Measurements from ENCODE around the gene GPR137B. TPM values are rescaled to one million over a fixed set of nuclear protein-coding genes. Genes with fewer than 3 reads are reported as not detected.

Gene GPR137B
- total RNA-seq, 1 donor from 2014 or later = 7.7 TPM

- Mint-ChIP-seq H3K27ac (no peak overlapping the region), H3K36me3 (ENCODE audit: low read depth) (no peaks in the 10 kb centered on the region), H3K9me3 (peaks cover 7% of the 10 kb centered on the region), H3K27me3 (peaks cover 15% of the 10 kb centered on the region), H3K4me1 (peaks cover 24% of the 10 kb centered on the region), H3K4me3 (no peak overlapping the region)
- intact Hi-C loops (cut with micrococcal nuclease) = loop anchor here (5.0 kb wide), 1 partner anchor 92 kb away; no protein-coding TSS in a partner anchor
- no peak for DNase-seq
Observed at GRCh38 chr1:236124965-236125364, 17.4 kb upstream of the GPR137B start.

DNA sequence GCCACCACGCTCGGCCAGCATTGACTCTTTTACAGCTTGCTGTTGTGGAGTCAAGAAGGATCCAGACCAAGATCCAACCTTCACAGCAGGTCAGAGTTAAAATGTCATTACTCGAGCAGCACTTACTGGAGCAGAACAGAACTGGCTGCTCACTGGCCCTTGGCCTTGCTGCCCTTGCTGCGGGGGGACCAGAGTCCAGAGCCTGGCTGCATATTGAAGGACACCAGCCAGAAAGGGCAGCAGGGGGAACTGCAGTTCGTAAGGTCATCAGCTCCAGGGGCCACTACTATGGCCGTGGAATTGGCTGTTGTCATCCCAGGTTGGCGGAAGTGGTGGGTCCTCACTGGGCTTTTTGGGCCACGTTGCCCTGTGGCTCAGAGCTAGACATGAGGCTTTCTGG lies 15.3 kb upstream of the GPR137B start:
- H3K9me3 Mint-ChIP-seq = peaks cover 5% of the 10 kb centered on the region
- H3K4me3 Mint-ChIP-seq = no peak overlapping the region
- no peak for DNase-seq
- H3K27me3 Mint-ChIP-seq = peaks cover 24% of the 10 kb centered on the region
- intact Hi-C loops (cut with micrococcal nuclease) = no loop called here
- no peaks in the 10 kb centered on the region for H3K36me3 Mint-ChIP-seq (ENCODE audit: low read depth)
- no peak overlapping the region for H3K27ac Mint-ChIP-seq
- H3K4me1 Mint-ChIP-seq = peaks cover 5% of the 10 kb centered on the region

GRCh38 chr1:236128646-236129178 lies 13.6 kb upstream of the GPR137B start:
- intact Hi-C loops (cut with micrococcal nuclease) = no loop called here
- no peak for DNase-seq
- Mint-ChIP-seq H3K9me3 (no peaks in the 10 kb centered on the region), H3K4me3 (no peak overlapping the region), H3K27ac (no peak overlapping the region), H3K36me3 (ENCODE audit: low read depth) (no peaks in the 10 kb centered on the region), H3K4me1 (no peaks in the 10 kb centered on the region), H3K27me3 (peaks cover 33% of the 10 kb centered on the region)

- Mint-ChIP-seq H3K27ac (no peak overlapping the region), H3K4me1 (no peaks in the 10 kb centered on the region), H3K36me3 (ENCODE audit: low read depth) (no peaks in the 10 kb centered on the region), H3K4me3 (no peak overlapping the region), H3K27me3 (peaks cover 35% of the 10 kb centered on the region), H3K9me3 (no peaks in the 10 kb centered on the region)
- intact Hi-C loops (cut with micrococcal nuclease) = no loop called here
- no peak for DNase-seq
Observed at GRCh38 chr1:236129306-236129705, 13.0 kb upstream of the GPR137B start.

DNA sequence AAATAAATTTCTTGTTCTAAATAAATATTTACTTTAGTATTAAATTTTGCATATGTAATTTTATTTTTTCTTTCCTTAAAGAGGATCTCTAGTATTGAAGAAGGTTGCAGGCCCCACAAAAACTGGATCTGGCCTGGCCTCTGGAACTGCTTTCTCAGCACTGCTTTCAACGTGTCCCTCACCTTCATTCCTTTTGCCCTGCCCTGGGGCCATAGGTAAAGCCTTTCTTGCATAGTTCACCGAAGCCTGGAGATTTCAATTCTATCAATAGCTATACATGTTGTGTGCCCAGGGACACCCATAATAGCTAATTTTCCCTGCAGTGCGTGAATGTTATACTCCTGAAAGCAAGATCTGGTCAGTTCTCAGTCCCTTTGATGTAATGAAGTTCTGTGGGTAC lies 12.0 kb upstream of the GPR137B start:
- Mint-ChIP-seq H3K27ac (no peak overlapping the region), H3K9me3 (no peaks in the 10 kb centered on the region), H3K36me3 (ENCODE audit: low read depth) (no peaks in the 10 kb centered on the region), H3K4me3 (no peak overlapping the region), H3K4me1 (no peaks in the 10 kb centered on the region), H3K27me3 (peaks cover 42% of the 10 kb centered on the region)
- intact Hi-C loops (cut with micrococcal nuclease) = no loop called here
- DNase-seq = no peak

DNA sequence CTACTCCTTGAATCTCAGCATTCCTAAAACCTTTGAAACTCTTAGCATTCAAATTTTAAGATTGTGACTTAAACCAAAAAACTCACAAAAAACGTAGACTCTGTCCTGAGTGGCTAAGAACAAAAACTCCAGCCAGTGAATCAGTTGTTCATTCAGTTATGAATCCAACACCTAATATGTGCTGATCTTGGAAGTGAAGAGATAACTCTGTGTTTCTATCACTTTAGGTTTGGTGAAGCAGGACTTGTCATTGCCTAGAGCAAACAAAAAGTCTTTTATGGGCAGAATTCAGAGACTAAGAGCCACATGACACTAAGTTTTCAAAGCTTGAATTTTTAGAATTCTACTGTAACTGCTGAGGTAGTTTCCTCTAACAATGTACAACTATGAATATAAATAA lies 10.4 kb upstream of the GPR137B start:
- Mint-ChIP-seq H3K27ac (no peak overlapping the region), H3K27me3 (peaks cover 46% of the 10 kb centered on the region), H3K36me3 (ENCODE audit: low read depth) (no peaks in the 10 kb centered on the region), H3K4me1 (no peaks in the 10 kb centered on the region), H3K4me3 (no peak overlapping the region), H3K9me3 (no peaks in the 10 kb centered on the region)
- DNase-seq = no peak
- intact Hi-C loops (cut with micrococcal nuclease) = no loop called here

DNA sequence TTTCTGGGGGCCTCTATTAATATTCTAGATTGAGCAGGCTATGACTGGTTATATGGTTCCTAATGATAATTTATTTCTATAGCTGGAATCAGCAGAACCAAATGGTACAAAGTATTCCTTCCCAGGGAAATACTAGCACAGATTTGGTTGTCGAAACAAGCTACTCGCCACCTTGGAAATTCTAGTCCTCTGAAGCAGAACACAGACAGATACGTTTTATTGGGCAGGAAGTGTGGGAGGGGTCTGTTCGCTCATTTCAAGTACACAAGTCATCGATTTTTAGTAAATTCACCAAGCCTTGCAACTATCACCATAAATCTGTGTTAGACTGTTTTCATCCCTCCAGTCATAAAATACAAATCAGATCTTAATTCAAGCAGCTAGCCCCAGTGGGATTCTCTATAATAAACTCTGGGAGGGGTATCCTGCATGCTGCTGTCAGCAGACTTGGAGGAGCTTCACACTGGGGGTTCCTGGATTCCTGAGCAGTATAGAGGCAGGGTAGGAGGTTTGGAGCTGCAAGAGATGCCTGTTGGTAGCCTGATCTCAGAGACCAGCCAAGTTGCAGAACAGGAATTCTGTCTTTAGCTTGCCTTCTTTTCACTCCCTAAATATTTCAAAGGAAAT lies 9.8 kb upstream of the GPR137B start:
- intact Hi-C loops (cut with micrococcal nuclease) = no loop called here
- Mint-ChIP-seq H3K4me3 (no peak overlapping the region), H3K4me1 (no peaks in the 10 kb centered on the region), H3K27ac (no peak overlapping the region), H3K36me3 (ENCODE audit: low read depth) (no peaks in the 10 kb centered on the region), H3K27me3 (peaks cover 52% of the 10 kb centered on the region), H3K9me3 (no peaks in the 10 kb centered on the region)
- DNase-seq = no peak

DNA sequence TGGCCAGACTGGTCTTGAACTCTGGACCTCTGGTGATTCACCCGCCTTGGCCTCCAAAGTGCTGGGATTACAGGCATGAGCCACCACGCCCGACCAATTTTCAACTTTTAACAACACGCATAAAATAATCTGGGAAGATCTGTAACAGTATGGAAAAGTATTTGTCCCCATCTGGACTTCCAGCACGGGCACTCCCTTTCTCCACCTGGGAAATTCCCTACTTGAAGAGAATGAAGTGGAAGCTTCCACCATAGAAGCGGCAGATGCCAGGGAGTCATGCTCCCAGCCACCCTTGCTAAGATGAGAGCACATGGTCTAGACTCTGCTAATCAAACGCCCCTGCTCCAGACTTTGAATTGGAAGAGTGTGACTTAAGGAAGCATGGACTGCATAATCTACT lies 9.0 kb upstream of the GPR137B start:
- H3K27me3 Mint-ChIP-seq = peaks cover 57% of the 10 kb centered on the region
- no peak overlapping the region for H3K27ac Mint-ChIP-seq
- H3K4me1 Mint-ChIP-seq = no peaks in the 10 kb centered on the region

GRCh38 chr1:236133802-236134201 lies 8.5 kb upstream of the GPR137B start:
- Mint-ChIP-seq H3K36me3 (ENCODE audit: low read depth) (no peaks in the 10 kb centered on the region), H3K27ac (no peak overlapping the region), H3K9me3 (no peaks in the 10 kb centered on the region), H3K4me1 (no peaks in the 10 kb centered on the region), H3K27me3 (peaks cover 60% of the 10 kb centered on the region), H3K4me3 (no peak overlapping the region)
- intact Hi-C loops (cut with micrococcal nuclease) = no loop called here
- DNase-seq = no peak

More for the DNA sequence above, 9.0 kb upstream of the GPR137B start:
- Mint-ChIP-seq H3K36me3 (ENCODE audit: low read depth) (no peaks in the 10 kb centered on the region), H3K9me3 (no peaks in the 10 kb centered on the region), H3K4me3 (no peak overlapping the region)
- intact Hi-C loops (cut with micrococcal nuclease) = no loop called here
- DNase-seq = no peak

DNA sequence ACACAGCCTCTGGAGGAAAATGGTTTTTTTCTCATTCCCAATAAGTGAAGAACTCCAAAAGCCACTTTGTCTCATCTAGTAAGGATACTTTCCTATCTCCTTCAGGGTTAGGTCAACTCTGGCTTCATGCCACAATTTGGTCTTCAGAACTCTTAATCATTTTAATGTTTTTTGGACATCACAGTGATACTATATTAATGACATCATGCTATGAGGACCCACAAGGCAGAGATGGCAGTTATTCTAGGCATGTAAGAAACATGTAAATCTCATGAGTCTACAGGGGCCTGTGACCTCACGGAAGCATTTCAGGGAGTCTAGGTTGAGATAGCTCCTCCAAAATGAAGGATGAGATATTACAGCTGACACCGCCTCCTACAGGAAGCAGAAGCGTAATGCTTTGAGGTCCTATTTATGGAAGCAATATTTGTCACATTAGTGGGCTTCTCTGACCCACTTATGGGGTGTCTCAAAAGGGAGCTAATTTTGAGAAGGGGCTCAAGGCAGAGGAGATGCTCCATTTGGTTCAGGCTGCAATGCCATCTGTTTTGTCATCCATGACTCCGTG lies 5.0 kb upstream of the GPR137B start:
- Mint-ChIP-seq H3K36me3 (ENCODE audit: low read depth) (no peaks in the 10 kb centered on the region), H3K4me3 (no peak overlapping the region), H3K27me3 (peaks cover 69% of the 10 kb centered on the region), H3K9me3 (no peaks in the 10 kb centered on the region), H3K4me1 (peaks cover 9% of the 10 kb centered on the region), H3K27ac (no peak overlapping the region)
- no peak for DNase-seq
- intact Hi-C loops (cut with micrococcal nuclease) = no loop called here

GRCh38 chr1:236139495-236139894 lies 2.8 kb upstream of the GPR137B start:
- Mint-ChIP-seq H3K9me3 (no peaks in the 10 kb centered on the region), H3K4me3 (no peak overlapping the region), H3K27ac (peak overlapping the region; percentile 26), H3K4me1 (peaks cover 21% of the 10 kb centered on the region), H3K27me3 (peaks cover 59% of the 10 kb centered on the region), H3K36me3 (ENCODE audit: low read depth) (peaks cover 4% of the 10 kb centered on the region)
- intact Hi-C loops (cut with micrococcal nuclease) = no loop called here
- no peak for DNase-seq

DNA sequence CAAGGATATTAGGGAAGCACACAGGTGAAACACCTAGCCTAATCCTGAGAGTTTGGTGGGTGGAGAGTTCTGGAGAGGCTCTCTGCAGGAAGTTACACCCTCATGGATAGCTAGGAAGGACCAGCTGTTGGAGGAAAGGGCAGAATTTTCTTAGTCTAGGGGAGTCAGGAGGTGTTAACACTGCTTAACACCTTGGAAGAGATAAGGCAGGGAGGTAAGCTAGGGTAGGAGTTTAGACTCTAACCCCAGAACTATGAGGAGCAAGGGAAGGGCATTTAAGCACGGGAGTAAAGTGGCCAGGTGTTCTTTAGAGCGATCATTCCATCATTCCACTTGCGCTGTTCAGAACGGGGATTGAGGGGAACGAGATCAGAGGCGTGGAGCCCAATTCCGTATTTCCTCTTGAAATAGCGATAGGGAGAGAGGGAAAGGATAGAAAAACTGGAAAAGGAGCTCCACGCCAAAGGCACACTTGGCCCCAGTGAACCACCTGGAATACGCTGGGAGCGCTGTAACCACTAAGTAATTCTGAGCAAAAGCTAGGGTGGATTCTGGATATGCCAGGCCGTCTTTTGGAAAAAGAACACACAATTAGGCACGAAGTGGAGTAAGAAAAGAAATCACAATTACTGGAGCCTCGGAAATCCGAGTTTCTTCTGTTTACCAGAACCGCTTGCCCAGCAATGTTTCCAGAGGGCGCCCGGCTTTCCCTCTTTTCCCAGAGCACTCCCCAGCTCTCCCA lies 1.5 kb upstream of the GPR137B start:
- peaks cover 47% of the 10 kb centered on the region for H3K27me3 Mint-ChIP-seq
- DNase-seq = no peak
- H3K36me3 Mint-ChIP-seq (ENCODE audit: low read depth) = peaks cover 4% of the 10 kb centered on the region
- peak overlapping the region; percentile 86 for H3K4me3 Mint-ChIP-seq
- H3K4me1 Mint-ChIP-seq = peaks cover 28% of the 10 kb centered on the region
- no peak overlapping the region for H3K27ac Mint-ChIP-seq
- H3K9me3 Mint-ChIP-seq = no peaks in the 10 kb centered on the region
- intact Hi-C loops (cut with micrococcal nuclease) = loop anchor here (5.0 kb wide), 3 partner anchors 39 to 499 kb away; partner anchors contain the start of gene LGALS8

- H3K27ac Mint-ChIP-seq = peak overlapping the region; percentile 78
- H3K36me3 Mint-ChIP-seq (ENCODE audit: low read depth) = peaks cover 4% of the 10 kb centered on the region
- H3K9me3 Mint-ChIP-seq = no peaks in the 10 kb centered on the region
- peaks cover 28% of the 10 kb centered on the region for H3K4me1 Mint-ChIP-seq
- H3K27me3 Mint-ChIP-seq = peaks cover 43% of the 10 kb centered on the region
- peak; percentile 77 for DNase-seq
- intact Hi-C loops (cut with micrococcal nuclease) = loop anchor here (2.0 to 5.0 kb wide), 6 partner anchors 19 to 499 kb away; partner anchors contain the start of genes EDARADD and LGALS8
- H3K4me3 Mint-ChIP-seq = peak overlapping the region; percentile 86
Observed at GRCh38 chr1:236141447-236142252, 689 bp upstream of the GPR137B start.
